PC-3 (cell line): ENCODE data around the gene TAS1R2. TPM values are rescaled to one million over a fixed set of nuclear protein-coding genes. Genes with fewer than 3 reads are reported as not detected.

ENCODE experiments used
- ATAC-seq: fragments of 200-7000 bp; cut with Tn5 transposase; 2 replicates; pipeline ENCODE4 v1.9.1; 2020; ENCODE audit warnings: mild to moderate bottlenecking, moderate library complexity
- BruUV-seq: library from RNA; stranded (reverse); fragments of 400-500 nt; replicated peaks from 2 replicates; lab custom pipeline; 2021; lab: Mats Ljungman, UMichigan
- CTCF ChIA-PET: fragments of 300-600 bp; sonication (Branson Sonifier 250); formaldehyde crosslinking; loops from one replicate; lab custom pipeline; 2022; ENCODE audit warnings: antibody characterized with exemption; lab: Charles Lee
- POLR2A ChIA-PET: fragments of 300-600 bp; sonication (Branson Sonifier 250); formaldehyde crosslinking; loops from one replicate; lab custom pipeline; 2022; ENCODE audit warnings: antibody characterized with exemption; ENCODE audit not compliant: unreplicated experiment; lab: Charles Lee
- DNase-seq: peaks from one replicate; pipeline ENCODE4 v3.0.0-alpha.2; 2015
- H2AFZ ChIP-seq: fragments of 300-600 bp; sonication (generic); 2 replicates; pipeline ENCODE4 v1.6.0; 2016; ENCODE audit warnings: antibody characterized with exemption, low read length
- H3F3A ChIP-seq: fragments of 300-600 bp; sonication (generic); one replicate; pipeline ENCODE4 v1.6.0; 2017; ENCODE audit warnings: antibody characterized with exemption, low read length, control low read depth, mild to moderate bottlenecking; ENCODE audit not compliant: unreplicated experiment
- H3K27ac ChIP-seq: fragments of 300-600 bp; sonication (generic); 2 replicates; pipeline ENCODE4 v1.5.1; 2016; ENCODE audit warnings: mild to moderate bottlenecking, low read length
- H3K27me3 ChIP-seq: fragments of 300-600 bp; sonication (generic); 2 replicates; pipeline ENCODE4 v1.6.1; 2016; ENCODE audit warnings: low read length, mixed read lengths
- H3K36me3 ChIP-seq: fragments of 300-600 bp; sonication (generic); 2 replicates; pipeline ENCODE4 v1.6.1; 2016; ENCODE audit warnings: low read depth, mixed run types, low read length, mixed read lengths
- H3K4me1 ChIP-seq: fragments of 300-600 bp; sonication (generic); 2 replicates; pipeline ENCODE4 v1.5.1; 2016; ENCODE audit warnings: low read length; ENCODE audit not compliant: insufficient read depth
- H3K4me2 ChIP-seq: fragments of 300-600 bp; sonication (generic); 2 replicates; pipeline ENCODE4 v1.6.0; 2016; ENCODE audit warnings: low read length
- H3K4me3 ChIP-seq: fragments of 300-600 bp; sonication (generic); 2 replicates; pipeline ENCODE4 v1.5.1; 2016; ENCODE audit warnings: mild to moderate bottlenecking, low read length, mixed read lengths
- H3K79me2 ChIP-seq: fragments of 300-600 bp; sonication (generic); 2 replicates; pipeline ENCODE4 v1.6.1; 2017; ENCODE audit warnings: low read length, mixed read lengths
- H3K9ac ChIP-seq: fragments of 300-600 bp; sonication (generic); 2 replicates; pipeline ENCODE4 v1.6.0; 2016; ENCODE audit warnings: mild to moderate bottlenecking, low read length
- H3K9me2 ChIP-seq: fragments of 300-600 bp; sonication (generic); replicated peaks from 2 replicates; pipeline ENCODE4 v1.6.1; 2016; ENCODE audit warnings: mixed run types, low read length, mixed read lengths
- H3K9me3 ChIP-seq: fragments of 300-600 bp; sonication (generic); 2 replicates; pipeline ENCODE4 v1.6.1; 2016; ENCODE audit warnings: low read length, mixed read lengths
- H4K20me1 ChIP-seq: fragments of 300-600 bp; sonication (generic); 2 replicates; pipeline ENCODE4 v1.6.1; 2016; ENCODE audit warnings: low read length, mixed read lengths
- EZH2 ChIP-seq: fragments of 300-600 bp; sonication (generic); IDR thresholded peaks from one replicate; pipeline ENCODE4 v1.6.1; 2017; ENCODE audit warnings: antibody characterized with exemption, mild to moderate bottlenecking, low read length; ENCODE audit not compliant: unreplicated experiment
- EZH2phosphoT487 ChIP-seq: fragments of 300-600 bp; sonication (generic); IDR thresholded peaks from 2 replicates; pipeline ENCODE4 v1.6.1; 2018; ENCODE audit warnings: mild to moderate bottlenecking, antibody characterized with exemption, low read length, borderline replicate concordance
- intact Hi-C: fragments of 100-400 bp; cut with micrococcal nuclease; formaldehyde crosslinking; loops from 2 replicates; pipeline ENCODE4 v1.9.0; 2023
- total RNA-seq: library from RNA; depleted of rRNA; stranded (reverse); fragments of >200 nt; gene quantifications from 2 replicates; pipeline ENCODE4 v1.2.3, GENCODE V29; 2014
- TF ChIP-seq, protein P1 (sequence below): fragments of 300-600 bp; sonication (generic); conservative IDR thresholded peaks from 2 replicates; pipeline ENCODE4 v1.5.1; 2017; ENCODE audit warnings: antibody characterized with exemption, low read depth, mild to moderate bottlenecking, low read length

Gene TAS1R2
- total RNA-seq, 1 experiment from 2014 or later, result not detected

DNA sequence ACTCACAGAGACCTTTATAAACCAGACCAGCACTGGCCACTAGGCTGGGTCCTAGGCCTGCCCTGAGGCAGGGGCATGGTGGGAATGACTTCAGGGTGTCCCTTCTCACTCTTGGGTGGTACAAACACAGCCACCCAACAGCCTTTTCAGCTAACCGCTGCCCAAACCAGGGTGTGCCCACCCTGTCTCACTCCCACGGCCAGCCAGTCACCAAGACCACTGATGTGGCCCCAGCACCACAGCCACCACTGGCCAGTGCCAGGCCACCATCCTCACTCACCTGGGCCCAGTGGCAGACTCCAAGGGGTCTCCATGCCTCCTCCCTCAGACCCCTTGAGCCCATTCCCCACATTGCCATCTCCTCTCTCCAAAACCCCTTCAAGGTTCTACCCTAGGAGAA is 27.8 kb downstream of the TAS1R2 start:
- Histone ChIP-seq H3K4me2 (no peak overlapping the region), H3K4me1 (no peaks in the 10 kb centered on the region), H3K9me2 (no peaks in the 10 kb centered on the region), H3K9me3 (no peaks in the 10 kb centered on the region), H4K20me1 (no peaks in the 10 kb centered on the region), H3K9ac (no peak overlapping the region), H3K27ac (no peak overlapping the region), H3K4me3 (no peak overlapping the region), H3F3A (no peaks in the 10 kb centered on the region), H3K79me2 (no peaks in the 10 kb centered on the region), H3K27me3 (peaks cover 33% of the 10 kb centered on the region), H2AFZ (no peak overlapping the region), H3K36me3 (no peaks in the 10 kb centered on the region)
- ChIA-PET CTCF (no interaction called here), POLR2A (no interaction called here)
- intact Hi-C loops, result no loop called here
- DNase-seq (no peak), ATAC-seq (no peak)
- BruUV-seq, result no TSS peak
- no peak for TF ChIP-seq EZH2phosphoT487
- TF ChIP-seq, protein P1, sequence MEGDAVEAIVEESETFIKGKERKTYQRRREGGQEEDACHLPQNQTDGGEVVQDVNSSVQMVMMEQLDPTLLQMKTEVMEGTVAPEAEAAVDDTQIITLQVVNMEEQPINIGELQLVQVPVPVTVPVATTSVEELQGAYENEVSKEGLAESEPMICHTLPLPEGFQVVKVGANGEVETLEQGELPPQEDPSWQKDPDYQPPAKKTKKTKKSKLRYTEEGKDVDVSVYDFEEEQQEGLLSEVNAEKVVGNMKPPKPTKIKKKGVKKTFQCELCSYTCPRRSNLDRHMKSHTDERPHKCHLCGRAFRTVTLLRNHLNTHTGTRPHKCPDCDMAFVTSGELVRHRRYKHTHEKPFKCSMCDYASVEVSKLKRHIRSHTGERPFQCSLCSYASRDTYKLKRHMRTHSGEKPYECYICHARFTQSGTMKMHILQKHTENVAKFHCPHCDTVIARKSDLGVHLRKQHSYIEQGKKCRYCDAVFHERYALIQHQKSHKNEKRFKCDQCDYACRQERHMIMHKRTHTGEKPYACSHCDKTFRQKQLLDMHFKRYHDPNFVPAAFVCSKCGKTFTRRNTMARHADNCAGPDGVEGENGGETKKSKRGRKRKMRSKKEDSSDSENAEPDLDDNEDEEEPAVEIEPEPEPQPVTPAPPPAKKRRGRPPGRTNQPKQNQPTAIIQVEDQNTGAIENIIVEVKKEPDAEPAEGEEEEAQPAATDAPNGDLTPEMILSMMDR, result no peak
- no peak for TF ChIP-seq EZH2

DNA sequence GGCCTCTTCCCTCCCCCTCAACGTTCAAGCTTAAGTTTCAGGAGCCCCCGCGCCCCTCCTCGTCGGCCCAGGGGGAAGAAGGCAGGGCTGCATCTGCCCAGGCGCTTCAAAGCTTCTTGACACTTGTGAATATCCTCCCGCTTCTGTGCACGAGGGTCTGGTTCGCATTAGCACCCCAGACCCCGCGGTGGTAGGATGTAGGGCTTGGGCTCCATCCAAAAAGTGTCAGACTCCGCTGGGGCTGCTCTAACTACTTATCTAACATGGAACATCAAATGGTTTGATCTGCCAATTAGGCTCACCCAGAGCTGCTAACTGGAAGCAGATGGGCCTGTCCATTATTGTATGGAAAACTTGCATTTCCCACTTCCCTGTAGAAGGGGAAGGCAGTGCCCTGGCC is 28.9 kb downstream of the TAS1R2 start:
- intact Hi-C loops, result no loop called here
- DNase-seq, result no peak
- Histone ChIP-seq H3K4me2 (no peak overlapping the region), H3K4me3 (no peak overlapping the region), H2AFZ (no peak overlapping the region), H3K79me2 (no peaks in the 10 kb centered on the region), H3K4me1 (no peaks in the 10 kb centered on the region), H3F3A (no peaks in the 10 kb centered on the region), H3K9me2 (no peaks in the 10 kb centered on the region), H3K27ac (no peak overlapping the region), H3K9me3 (no peaks in the 10 kb centered on the region), H4K20me1 (no peaks in the 10 kb centered on the region), H3K27me3 (peaks cover 22% of the 10 kb centered on the region), H3K36me3 (no peaks in the 10 kb centered on the region), H3K9ac (no peak overlapping the region)
- no TSS peak for BruUV-seq
- CTCF ChIA-PET, result no interaction called here
- TF ChIP-seq, protein P1, result no peak
- TF ChIP-seq EZH2phosphoT487, result no peak
- TF ChIP-seq EZH2, result no peak
- POLR2A ChIA-PET, result no interaction called here
- no peak for ATAC-seq

DNA sequence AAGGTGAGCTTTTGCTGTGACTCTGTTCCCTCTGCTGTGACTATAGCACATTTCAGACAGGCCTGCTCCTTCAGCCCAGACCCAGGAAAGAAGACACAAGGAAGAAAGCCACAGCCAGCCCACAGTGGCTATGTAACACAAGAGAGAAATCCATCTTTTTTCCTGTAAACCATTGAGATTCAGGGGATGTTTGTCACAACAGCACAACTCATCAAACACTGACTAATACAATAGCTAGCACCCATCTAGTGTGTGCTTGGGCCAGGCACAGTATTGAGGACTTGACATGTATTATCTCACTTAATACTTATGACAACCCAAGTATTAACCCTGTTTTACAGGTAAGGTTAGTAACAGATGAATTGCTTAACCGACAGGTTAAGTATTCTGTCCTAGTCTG is 29.8 kb downstream of the TAS1R2 start:
- intact Hi-C loops, result no loop called here
- TF ChIP-seq EZH2, result no peak

More for the DNA sequence above, 29.8 kb downstream of the TAS1R2 start:
- no peaks in the 10 kb centered on the region for H3K9me3 ChIP-seq
- H3K4me2 ChIP-seq, result no peak overlapping the region
- peaks cover 13% of the 10 kb centered on the region; the same call in 1 of the 2 replicates for H3K27me3 ChIP-seq
- no peaks in the 10 kb centered on the region for H3K79me2 ChIP-seq
- no peaks in the 10 kb centered on the region for H3F3A ChIP-seq
- no peak for ATAC-seq
- H3K27ac ChIP-seq, result no peak overlapping the region
- no peaks in the 10 kb centered on the region for H3K36me3 ChIP-seq
- DNase-seq, result no peak
- no peak overlapping the region for H2AFZ ChIP-seq
- ChIA-PET POLR2A (no interaction called here), CTCF (no interaction called here)
- no peak overlapping the region for H3K4me3 ChIP-seq
- no peaks in the 10 kb centered on the region for H4K20me1 ChIP-seq
- H3K9me2 ChIP-seq, result no peaks in the 10 kb centered on the region
- BruUV-seq, result no TSS peak
- no peaks in the 10 kb centered on the region for H3K4me1 ChIP-seq
- no peak overlapping the region for H3K9ac ChIP-seq
